SU-DHL-6 (cell line): ENCODE measurements around the gene KRT15.

ENCODE experiments used
- H2AFZ ChIP-seq: fragments of 200-600 bp; sonication (generic); 2 replicates; pipeline ENCODE4 v1.6.1; 2014; ENCODE audit warnings: low read depth, mild to moderate bottlenecking, moderate library complexity, mixed read lengths, antibody characterized with exemption, low read length; ENCODE audit not compliant: severe bottlenecking
- H3F3A ChIP-seq: fragments of 200-600 bp; shearing (Covaris generic); 2 replicates; pipeline ENCODE4 v1.6.0; 2016; ENCODE audit warnings: antibody characterized with exemption, mild to moderate bottlenecking; ENCODE audit not compliant: insufficient read depth
- H3K27ac ChIP-seq: fragments of 200-600 bp; sonication (generic); 2 replicates; pipeline ENCODE4 v1.5.1; 2016; ENCODE audit warnings: low read depth, mild to moderate bottlenecking, low read length, moderate library complexity, mixed read lengths
- H3K27me3 ChIP-seq: fragments of 200-600 bp; sonication (generic), shearing (Covaris generic); 2 replicates; pipeline ENCODE4 v1.6.0; 2014; ENCODE audit warnings: mild to moderate bottlenecking, low read length
- H3K36me3 ChIP-seq: fragments of 200-600 bp; sonication (generic); 2 replicates; pipeline ENCODE4 v1.6.1; 2014; ENCODE audit warnings: mild to moderate bottlenecking, low read length, mixed read lengths
- H3K4me2 ChIP-seq: fragments of 300-600, 200-600 bp; shearing (Covaris generic), sonication (generic); 2 replicates; pipeline ENCODE4 v1.6.0; 2014; ENCODE audit warnings: low read length, low read depth, mild to moderate bottlenecking; ENCODE audit not compliant: poor library complexity, severe bottlenecking
- H3K4me3 ChIP-seq: fragments of 200-600 bp; sonication (generic); 2 replicates; pipeline ENCODE4 v1.5.1; 2014; ENCODE audit warnings: antibody characterized with exemption, low read length, mild to moderate bottlenecking, mixed read lengths; ENCODE audit not compliant: insufficient read depth, poor library complexity, severe bottlenecking
- H3K79me2 ChIP-seq: fragments of 200-600 bp; sonication (generic); 2 replicates; pipeline ENCODE4 v1.6.1; 2014; ENCODE audit warnings: mild to moderate bottlenecking, low read length, moderate library complexity; ENCODE audit not compliant: insufficient read depth
- H3K9ac ChIP-seq: fragments of 200-600 bp; sonication (generic); 2 replicates; pipeline ENCODE4 v1.7.0; 2014; ENCODE audit warnings: mild to moderate bottlenecking, low read length
- H3K9me2 ChIP-seq: fragments of 200-600 bp; sonication (generic); replicated peaks from 2 replicates; pipeline ENCODE4 v1.6.1; 2014; ENCODE audit warnings: low read length; ENCODE audit not compliant: insufficient read depth
- H3K9me3 ChIP-seq: fragments of 200-600 bp; sonication (generic); 2 replicates; pipeline ENCODE4 v1.6.1; 2014; ENCODE audit warnings: low read length, mixed read lengths; ENCODE audit not compliant: insufficient read depth
- H4K20me1 ChIP-seq: fragments of 200-600 bp; sonication (generic); 2 replicates; pipeline ENCODE4 v1.6.1; 2014; ENCODE audit warnings: low read depth, mild to moderate bottlenecking, antibody characterized with exemption, low read length, moderate library complexity, mixed read lengths
- CTCF ChIP-seq: fragments of 200-600 bp; sonication (generic); IDR thresholded peaks from one replicate; pipeline ENCODE4 v1.5.1; 2017; ENCODE audit warnings: antibody characterized with exemption, mild to moderate bottlenecking, low read length, moderate library complexity; ENCODE audit not compliant: insufficient read depth, poor library complexity, severe bottlenecking
- EZH2phosphoT487 ChIP-seq: fragments of 200-600 bp; sonication (generic), shearing (Covaris generic); conservative IDR thresholded peaks from 2 replicates; pipeline ENCODE4 v1.6.1; 2018; ENCODE audit warnings: mild to moderate bottlenecking, antibody characterized with exemption, low read length, moderate library complexity, mixed read lengths

Gene KRT15

GRCh38 chr17:41492351-41492750, 26.3 kb downstream of the KRT15 start:
- H4K20me1 ChIP-seq, result no peaks in the 10 kb centered on the region
- no peaks in the 10 kb centered on the region for H3K36me3 ChIP-seq
- H2AFZ ChIP-seq, result no peak overlapping the region
- no peaks in the 10 kb centered on the region for H3K9me3 ChIP-seq
- H3K4me3 ChIP-seq, result no peak overlapping the region
- no peak for TF ChIP-seq EZH2phosphoT487
- TF ChIP-seq CTCF, result no peak
- no peaks in the 10 kb centered on the region for H3F3A ChIP-seq
- H3K27me3 ChIP-seq, result no peaks in the 10 kb centered on the region
- H3K9ac ChIP-seq, result no peak overlapping the region
- H3K79me2 ChIP-seq, result no peaks in the 10 kb centered on the region
- no peaks in the 10 kb centered on the region for H3K9me2 ChIP-seq
- H3K27ac ChIP-seq, result no peak overlapping the region
- H3K4me2 ChIP-seq, result no peak overlapping the region

- Histone ChIP-seq H3K27me3 (no peaks in the 10 kb centered on the region), H3K9me3 (no peaks in the 10 kb centered on the region), H3K79me2 (no peaks in the 10 kb centered on the region), H4K20me1 (no peaks in the 10 kb centered on the region), H3K36me3 (no peaks in the 10 kb centered on the region), H3K27ac (no peak overlapping the region), H3K4me2 (no peak overlapping the region), H3K9me2 (no peaks in the 10 kb centered on the region), H3K9ac (no peak overlapping the region), H2AFZ (no peak overlapping the region), H3K4me3 (no peak overlapping the region), H3F3A (no peaks in the 10 kb centered on the region)
- no peak for TF ChIP-seq CTCF
- TF ChIP-seq EZH2phosphoT487, result no peak
These were observed 27.2 kb downstream of the KRT15 start for GRCh38 chr17:41491476-41491875.

- H3K79me2 ChIP-seq, result no peaks in the 10 kb centered on the region
- H3K9ac ChIP-seq, result no peak overlapping the region
- no peak overlapping the region for H3K4me3 ChIP-seq
- H3K27ac ChIP-seq, result no peak overlapping the region
- no peaks in the 10 kb centered on the region for H3K9me2 ChIP-seq
- H3K9me3 ChIP-seq, result no peaks in the 10 kb centered on the region
- H3K27me3 ChIP-seq, result no peaks in the 10 kb centered on the region
- no peaks in the 10 kb centered on the region for H3K36me3 ChIP-seq
- H3K4me2 ChIP-seq, result no peak overlapping the region
- no peak overlapping the region for H2AFZ ChIP-seq
- TF ChIP-seq CTCF (no peak), EZH2phosphoT487 (no peak)
- H3F3A ChIP-seq, result no peaks in the 10 kb centered on the region
- no peaks in the 10 kb centered on the region for H4K20me1 ChIP-seq
These were observed 28.4 kb downstream of the KRT15 start for GRCh38 chr17:41490000-41490990.
